Loucy (cell line): ENCODE results near the gene GRIA3.

ENCODE experiments used
- EZH2phosphoT487 ChIP-seq: fragments of 200-600 bp; IDR thresholded peaks from 2 replicates; pipeline ENCODE4 v1.6.1; 2018; ENCODE audit warnings: antibody characterized with exemption, mild to moderate bottlenecking, moderate library complexity, borderline replicate concordance
- TF ChIP-seq, protein P1 (sequence below): fragments of 200-600 bp; sonication (generic); conservative IDR thresholded peaks from 2 replicates; pipeline ENCODE4 v1.5.1; 2014; ENCODE audit warnings: mild to moderate bottlenecking, antibody characterized with exemption, low read length

DNA sequence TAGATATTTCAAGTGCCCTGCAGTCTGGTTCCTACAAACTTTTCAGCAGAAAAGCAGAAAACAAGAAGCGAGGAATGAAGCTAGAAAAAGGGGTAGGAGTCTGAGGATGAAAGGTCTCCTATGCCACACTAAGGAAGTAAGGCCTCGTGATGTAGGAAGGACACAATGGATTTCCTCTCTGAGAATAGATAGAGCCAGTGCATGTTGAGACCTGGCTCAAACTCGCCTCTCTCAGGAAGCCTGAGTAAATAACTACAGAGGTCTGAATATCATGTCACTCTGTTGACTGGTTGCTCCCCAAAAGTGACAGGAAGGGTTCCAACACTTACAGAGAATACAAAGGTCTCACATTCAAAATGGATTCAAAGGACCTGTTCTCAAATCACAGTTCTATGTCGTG, 93.3 kb downstream of the GRIA3 start:
- TF ChIP-seq, protein P1, sequence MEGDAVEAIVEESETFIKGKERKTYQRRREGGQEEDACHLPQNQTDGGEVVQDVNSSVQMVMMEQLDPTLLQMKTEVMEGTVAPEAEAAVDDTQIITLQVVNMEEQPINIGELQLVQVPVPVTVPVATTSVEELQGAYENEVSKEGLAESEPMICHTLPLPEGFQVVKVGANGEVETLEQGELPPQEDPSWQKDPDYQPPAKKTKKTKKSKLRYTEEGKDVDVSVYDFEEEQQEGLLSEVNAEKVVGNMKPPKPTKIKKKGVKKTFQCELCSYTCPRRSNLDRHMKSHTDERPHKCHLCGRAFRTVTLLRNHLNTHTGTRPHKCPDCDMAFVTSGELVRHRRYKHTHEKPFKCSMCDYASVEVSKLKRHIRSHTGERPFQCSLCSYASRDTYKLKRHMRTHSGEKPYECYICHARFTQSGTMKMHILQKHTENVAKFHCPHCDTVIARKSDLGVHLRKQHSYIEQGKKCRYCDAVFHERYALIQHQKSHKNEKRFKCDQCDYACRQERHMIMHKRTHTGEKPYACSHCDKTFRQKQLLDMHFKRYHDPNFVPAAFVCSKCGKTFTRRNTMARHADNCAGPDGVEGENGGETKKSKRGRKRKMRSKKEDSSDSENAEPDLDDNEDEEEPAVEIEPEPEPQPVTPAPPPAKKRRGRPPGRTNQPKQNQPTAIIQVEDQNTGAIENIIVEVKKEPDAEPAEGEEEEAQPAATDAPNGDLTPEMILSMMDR = no peak
- TF ChIP-seq EZH2phosphoT487 = no peak
